HG02623 (cell line): ENCODE results near the gene C6orf15.

Source experiments
- ATAC-seq: cut with Tn5 transposase; IDR thresholded peaks from one replicate; pipeline ENCODE4 v1.9.1; 2021; ENCODE audit warnings: moderate library complexity; ENCODE audit not compliant: unreplicated experiment

Gene C6orf15

GRCh38 chr6:31110825-31111582, 1.4 kb downstream of the C6orf15 start:
- ATAC-seq: no peak

- ATAC-seq: no peak
Observed at GRCh38 chr6:31107052-31107451, 5.3 kb downstream of the C6orf15 start.

GRCh38 chr6:31103136-31103535, 9.2 kb downstream of the C6orf15 start:
- no peak for ATAC-seq

GRCh38 chr6:31098449-31098938, 13.9 kb downstream of the C6orf15 start:
- ATAC-seq: no peak

- ATAC-seq: no peak
Observed at GRCh38 chr6:31096656-31097055, 15.7 kb downstream of the C6orf15 start.

- no peak for ATAC-seq
Observed at GRCh38 chr6:31096215-31096614, 16.2 kb downstream of the C6orf15 start.

- ATAC-seq: no peak
Observed at GRCh38 chr6:31094389-31094881, 17.9 kb downstream of the C6orf15 start.

GRCh38 chr6:31092769-31093505, 19.4 kb downstream of the C6orf15 start:
- no peak for ATAC-seq

GRCh38 chr6:31092238-31092637, 20.1 kb downstream of the C6orf15 start:
- ATAC-seq: no peak

GRCh38 chr6:31091680-31092079, 20.7 kb downstream of the C6orf15 start:
- no peak for ATAC-seq

GRCh38 chr6:31090973-31091364, 21.4 kb downstream of the C6orf15 start:
- ATAC-seq: no peak

GRCh38 chr6:31090275-31090972, 22.0 kb downstream of the C6orf15 start:
- ATAC-seq: no peak

GRCh38 chr6:31087494-31088089, 24.8 kb downstream of the C6orf15 start:
- no peak for ATAC-seq

GRCh38 chr6:31086788-31087440, 25.5 kb downstream of the C6orf15 start:
- ATAC-seq: no peak

- ATAC-seq: no peak
Observed at GRCh38 chr6:31083742-31084354, 28.5 kb downstream of the C6orf15 start.

GRCh38 chr6:31081872-31082271, 30.5 kb downstream of the C6orf15 start:
- ATAC-seq: no peak

GRCh38 chr6:31079656-31080261, 32.6 kb downstream of the C6orf15 start:
- no peak for ATAC-seq

- ATAC-seq: no peak
Observed at GRCh38 chr6:31076611-31077010, 35.8 kb downstream of the C6orf15 start.

- ATAC-seq: no peak
Observed at GRCh38 chr6:31075528-31075927, 36.8 kb downstream of the C6orf15 start.

- ATAC-seq: no peak
Observed at GRCh38 chr6:31074401-31074800, 38.0 kb downstream of the C6orf15 start.
